HepG2 (cell line): ENCODE measurements around the gene ITK. TPM values are rescaled to one million over a fixed set of nuclear protein-coding genes. Genes with fewer than 3 reads are reported as not detected.
A peak's percentile ranks its signal among the peaks of the same experiment; 100 is the strongest.

Experiments used
- CBX1 ChIP-seq: IDR thresholded peaks from one replicate; pipeline ENCODE4 v1.6.1; 2016; ENCODE audit warnings: antibody characterized with exemption, low read depth
- HNRNPL ChIP-seq: fragments of 200-400 bp; formaldehyde crosslinking; IDR thresholded peaks from 2 replicates; pipeline ENCODE4 v1.6.1; 2017; ENCODE audit warnings: mild to moderate bottlenecking, low read depth, low read length
- KAT7 ChIP-seq: IDR thresholded peaks from 2 replicates; pipeline ENCODE4 v1.6.1; 2018; ENCODE audit warnings: borderline replicate concordance, missing compliant biosample characterization
- KLF6 ChIP-seq: IDR thresholded peaks from 2 replicates; pipeline ENCODE4 v1.8.0; 2016; ENCODE audit warnings: missing biosample characterization, missing genetic modification reagents
- MATR3 ChIP-seq: sonication (generic); formaldehyde crosslinking; IDR thresholded peaks from 2 replicates; pipeline ENCODE4 v1.4.0; 2020; ENCODE audit warnings: missing genetic modification reagents
- NR2C2 ChIP-seq: sonication (generic); formaldehyde crosslinking; IDR thresholded peaks from 2 replicates; pipeline ENCODE4 v1.4.0; 2020; ENCODE audit warnings: missing genetic modification reagents, mild to moderate bottlenecking, moderate library complexity, borderline replicate concordance
- SALL1 ChIP-seq: sonication (generic); formaldehyde crosslinking; IDR thresholded peaks from 2 replicates; pipeline ENCODE4 v1.8.0; 2022; ENCODE audit warnings: mild to moderate bottlenecking, missing genetic modification reagents
- SIN3B ChIP-seq: fragments of 150-350 bp; IDR thresholded peaks from 2 replicates; pipeline ENCODE4 v1.6.1; 2014; ENCODE audit warnings: low read length
- SMAD9 ChIP-seq: sonication (generic); formaldehyde crosslinking; IDR thresholded peaks from 2 replicates; pipeline ENCODE4 v1.5.1; 2020; ENCODE audit warnings: mild to moderate bottlenecking, missing genetic modification reagents
- SOX13 ChIP-seq, 3 experiments: fragments of 450-650 bp in 1 of 3; sonication (generic) in 1 of 3; formaldehyde crosslinking in 1 of 3; IDR thresholded peaks in 2 of 3; conservative IDR thresholded peaks in 1 of 3; 2 replicates each; pipeline versions ENCODE4 v1.5.0 to v1.6.1; 2016 to 2020; ENCODE audit warnings: antibody characterized with exemption in 1 of 3, mild to moderate bottlenecking in 1 of 3, missing compliant biosample characterization in 1 of 3, missing genetic modification reagents in 1 of 3, moderate library complexity in 1 of 3
- ZNF292 ChIP-seq: sonication (generic); formaldehyde crosslinking; IDR thresholded peaks from 2 replicates; pipeline ENCODE4 v1.8.1; 2022; ENCODE audit warnings: mild to moderate bottlenecking, low read depth, missing genetic modification reagents, borderline replicate concordance
- ZNF441 ChIP-seq: sonication (generic); formaldehyde crosslinking; IDR thresholded peaks from 2 replicates; pipeline ENCODE4 v1.7.0; 2021; ENCODE audit warnings: missing genetic modification reagents, borderline replicate concordance
- ZNF501 ChIP-seq: sonication (generic); formaldehyde crosslinking; IDR thresholded peaks from 2 replicates; pipeline ENCODE4 v1.5.1; 2020; ENCODE audit warnings: mild to moderate bottlenecking, moderate library complexity, missing genetic modification reagents
- polyA plus RNA-seq, 8 experiments: library from polyadenylated mRNA; depleted of rRNA in 3 of 8; stranded (reverse) in 7 of 8; unstranded in 1 of 8; fragments of >200 nt; fragmentation: Illumina TruSeq in 4 of 8; extraction: Trizol in 4 of 8; gene quantifications; 2 replicates each; pipeline versions ENCODE4 v1.2.1 to v1.2.3, GENCODE V29; 2011 to 2016; ENCODE audit warnings: low read depth in 4 of 8, missing spikeins in 1 of 8, mixed read lengths in 1 of 8; ENCODE audit not compliant: insufficient read depth in 1 of 8
- total RNA-seq, 5 experiments: library from RNA; depleted of rRNA; stranded (reverse); fragments of >200 nt; fragmentation: Illumina TruSeq; extraction: Trizol; gene quantifications; 2 replicates each; pipeline ENCODE4 v1.2.3, GENCODE V29; 2016; ENCODE audit warnings: low read depth in 1 of 5
- TF ChIP-seq, protein P1 (sequence below): sonication (generic); formaldehyde crosslinking; conservative IDR thresholded peaks from 2 replicates; pipeline ENCODE4 v1.8.0; 2022; ENCODE audit warnings: low read depth, missing genetic modification reagents
- TF ChIP-seq, protein P2 (sequence below): sonication (generic); formaldehyde crosslinking; IDR thresholded peaks from 2 replicates; pipeline ENCODE4 v1.4.0; 2020; ENCODE audit warnings: mild to moderate bottlenecking, missing genetic modification reagents
- TF ChIP-seq, protein P3 (sequence below): sonication (generic); formaldehyde crosslinking; IDR thresholded peaks from 2 replicates; pipeline ENCODE4 v1.8.1; 2023; ENCODE audit warnings: mild to moderate bottlenecking, moderate library complexity, missing genetic modification reagents
- TF ChIP-seq, protein P4 (sequence below): sonication (generic); formaldehyde crosslinking; IDR thresholded peaks from 2 replicates; pipeline ENCODE4 v1.4.0; 2020; ENCODE audit warnings: missing genetic modification reagents
- TF ChIP-seq, protein P5 (sequence below): sonication (generic); formaldehyde crosslinking; IDR thresholded peaks from 2 replicates; pipeline ENCODE4 v1.8.1; 2022; ENCODE audit warnings: low read depth, mild to moderate bottlenecking, missing genetic modification reagents

Gene ITK
- total and polyA plus RNA-seq, 2 of the 13 experiments (the other 11 are each of a cell fraction or from before 2014, with no cell fraction given): 0.01 TPM; not detected in 1

DNA sequence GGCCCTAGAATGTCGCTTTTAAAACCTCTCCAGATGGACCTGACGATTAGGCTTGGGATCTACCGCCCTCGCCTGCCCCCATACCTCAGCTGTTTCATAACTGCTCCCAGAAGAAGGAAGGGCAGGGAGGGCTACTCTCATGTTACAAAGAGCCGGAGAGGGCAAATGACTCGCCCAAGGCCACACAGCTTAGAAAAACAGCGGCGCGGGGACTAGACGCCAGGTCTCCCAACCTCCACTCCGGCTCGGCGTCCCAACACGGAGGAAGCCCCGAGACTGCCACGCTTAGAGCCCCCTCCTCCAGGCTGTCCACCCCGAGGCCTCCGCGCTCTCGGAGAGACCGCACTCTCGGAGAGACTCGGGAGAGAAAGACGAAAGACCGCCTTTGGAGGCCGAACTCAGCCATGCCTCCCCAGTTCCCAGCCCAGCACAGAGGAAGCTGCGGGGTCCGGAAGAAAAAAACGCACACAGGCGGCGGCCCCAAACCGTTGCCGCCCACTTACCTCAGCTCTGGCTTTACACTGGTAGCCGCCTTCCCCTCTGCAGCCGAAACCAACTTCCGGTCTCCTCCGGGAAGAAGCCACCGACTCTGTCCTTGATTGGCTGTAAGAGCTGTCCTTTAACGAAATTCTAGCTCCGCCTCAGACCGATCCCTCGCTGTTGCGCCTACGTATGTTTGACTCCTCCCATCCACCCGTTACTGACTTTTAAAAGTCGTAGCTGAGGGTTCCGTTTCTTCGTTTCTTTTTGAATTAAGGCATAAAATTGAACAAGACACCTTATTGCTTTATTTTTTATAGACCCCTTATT lies 38.1 kb upstream of the ITK start, which contains the start of gene MED7 (continued):
- TF ChIP-seq, protein P1, sequence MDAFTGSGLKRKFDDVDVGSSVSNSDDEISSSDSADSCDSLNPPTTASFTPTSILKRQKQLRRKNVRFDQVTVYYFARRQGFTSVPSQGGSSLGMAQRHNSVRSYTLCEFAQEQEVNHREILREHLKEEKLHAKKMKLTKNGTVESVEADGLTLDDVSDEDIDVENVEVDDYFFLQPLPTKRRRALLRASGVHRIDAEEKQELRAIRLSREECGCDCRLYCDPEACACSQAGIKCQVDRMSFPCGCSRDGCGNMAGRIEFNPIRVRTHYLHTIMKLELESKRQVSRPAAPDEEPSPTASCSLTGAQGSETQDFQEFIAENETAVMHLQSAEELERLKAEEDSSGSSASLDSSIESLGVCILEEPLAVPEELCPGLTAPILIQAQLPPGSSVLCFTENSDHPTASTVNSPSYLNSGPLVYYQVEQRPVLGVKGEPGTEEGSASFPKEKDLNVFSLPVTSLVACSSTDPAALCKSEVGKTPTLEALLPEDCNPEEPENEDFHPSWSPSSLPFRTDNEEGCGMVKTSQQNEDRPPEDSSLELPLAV (CRISPR knock-in tag): no peak
- TF ChIP-seq MATR3 (CRISPR knock-in tag): no peak
- TF ChIP-seq KAT7 (CRISPR knock-in tag): peak; percentile 74; the same call in 1 of the 2 replicates
- peak; percentile 63 for TF ChIP-seq CBX1
- peak; percentile 31; the same call in 1 of the 2 replicates for TF ChIP-seq SALL1 (CRISPR knock-in tag)
- TF ChIP-seq, protein P2, sequence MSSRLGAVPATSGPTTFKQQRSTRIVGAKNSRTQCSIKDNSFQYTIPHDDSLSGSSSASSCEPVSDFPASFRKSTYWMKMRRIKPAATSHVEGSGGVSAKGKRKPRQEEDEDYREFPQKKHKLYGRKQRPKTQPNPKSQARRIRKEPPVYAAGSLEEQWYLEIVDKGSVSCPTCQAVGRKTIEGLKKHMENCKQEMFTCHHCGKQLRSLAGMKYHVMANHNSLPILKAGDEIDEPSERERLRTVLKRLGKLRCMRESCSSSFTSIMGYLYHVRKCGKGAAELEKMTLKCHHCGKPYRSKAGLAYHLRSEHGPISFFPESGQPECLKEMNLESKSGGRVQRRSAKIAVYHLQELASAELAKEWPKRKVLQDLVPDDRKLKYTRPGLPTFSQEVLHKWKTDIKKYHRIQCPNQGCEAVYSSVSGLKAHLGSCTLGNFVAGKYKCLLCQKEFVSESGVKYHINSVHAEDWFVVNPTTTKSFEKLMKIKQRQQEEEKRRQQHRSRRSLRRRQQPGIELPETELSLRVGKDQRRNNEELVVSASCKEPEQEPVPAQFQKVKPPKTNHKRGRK (CRISPR knock-in tag): no peak
- TF ChIP-seq HNRNPL: 0 out of 2 replicates have a peak, but pooled peaks have one; percentile 34
- TF ChIP-seq SOX13 (IDR thresholded peaks at IDR 0.05): no peak
- TF ChIP-seq SOX13 (CRISPR knock-in tag; conservative IDR thresholded peaks at IDR 0.05 in 1 of 2, IDR thresholded peaks at IDR 0.05 in 1 of 2): 0 out of 4 replicates have a peak, but pooled peaks of 1 of the 2 experiments have one; percentile 4
- 0 out of 2 replicates have a peak, but pooled peaks have one; percentile 87 for TF ChIP-seq SMAD9
- TF ChIP-seq ZNF501 (CRISPR knock-in tag): peak; percentile 87
- no peak for TF ChIP-seq SIN3B
- TF ChIP-seq ZNF292 (CRISPR knock-in tag): peak; percentile 40; the same call in 1 of the 2 replicates
- TF ChIP-seq, protein P3, sequence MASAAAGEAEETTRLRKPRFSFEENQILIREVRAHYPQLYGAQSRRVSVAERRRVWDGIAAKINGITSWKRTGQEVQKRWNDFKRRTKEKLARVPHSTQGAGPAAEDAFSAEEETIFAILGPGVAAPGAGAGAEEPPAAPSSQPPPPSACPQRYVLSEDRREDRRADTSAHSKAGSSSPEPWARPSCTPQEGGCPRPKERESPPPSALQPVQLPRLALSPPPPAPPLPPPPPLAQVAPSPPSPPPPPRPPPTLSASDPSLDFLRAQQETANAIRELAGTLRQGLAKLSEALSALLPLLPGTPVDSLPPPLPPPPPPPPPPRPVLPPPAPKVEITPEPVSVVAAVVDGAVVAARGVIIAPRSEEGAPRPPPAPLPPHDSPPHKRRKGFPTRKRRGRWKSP (CRISPR knock-in tag): peak; percentile 21; the same call in 1 of the 2 replicates
- no peak for TF ChIP-seq ZNF441 (CRISPR knock-in tag)
- 0 out of 2 replicates have a peak, but pooled peaks have one; percentile 21 for TF ChIP-seq KLF6 (CRISPR knock-in tag)
- TF ChIP-seq NR2C2 (CRISPR knock-in tag): peak; percentile 37; the same call in 1 of the 2 replicates
- TF ChIP-seq, protein P4, sequence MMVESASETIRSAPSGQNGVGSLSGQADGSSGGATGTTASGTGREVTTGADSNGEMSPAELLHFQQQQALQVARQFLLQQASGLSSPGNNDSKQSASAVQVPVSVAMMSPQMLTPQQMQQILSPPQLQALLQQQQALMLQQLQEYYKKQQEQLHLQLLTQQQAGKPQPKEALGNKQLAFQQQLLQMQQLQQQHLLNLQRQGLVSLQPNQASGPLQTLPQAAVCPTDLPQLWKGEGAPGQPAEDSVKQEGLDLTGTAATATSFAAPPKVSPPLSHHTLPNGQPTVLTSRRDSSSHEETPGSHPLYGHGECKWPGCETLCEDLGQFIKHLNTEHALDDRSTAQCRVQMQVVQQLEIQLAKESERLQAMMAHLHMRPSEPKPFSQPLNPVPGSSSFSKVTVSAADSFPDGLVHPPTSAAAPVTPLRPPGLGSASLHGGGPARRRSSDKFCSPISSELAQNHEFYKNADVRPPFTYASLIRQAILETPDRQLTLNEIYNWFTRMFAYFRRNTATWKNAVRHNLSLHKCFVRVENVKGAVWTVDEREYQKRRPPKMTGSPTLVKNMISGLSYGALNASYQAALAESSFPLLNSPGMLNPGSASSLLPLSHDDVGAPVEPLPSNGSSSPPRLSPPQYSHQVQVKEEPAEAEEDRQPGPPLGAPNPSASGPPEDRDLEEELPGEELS (CRISPR knock-in tag): 0 out of 2 replicates have a peak, but pooled peaks have one; percentile 4
- TF ChIP-seq, protein P5, sequence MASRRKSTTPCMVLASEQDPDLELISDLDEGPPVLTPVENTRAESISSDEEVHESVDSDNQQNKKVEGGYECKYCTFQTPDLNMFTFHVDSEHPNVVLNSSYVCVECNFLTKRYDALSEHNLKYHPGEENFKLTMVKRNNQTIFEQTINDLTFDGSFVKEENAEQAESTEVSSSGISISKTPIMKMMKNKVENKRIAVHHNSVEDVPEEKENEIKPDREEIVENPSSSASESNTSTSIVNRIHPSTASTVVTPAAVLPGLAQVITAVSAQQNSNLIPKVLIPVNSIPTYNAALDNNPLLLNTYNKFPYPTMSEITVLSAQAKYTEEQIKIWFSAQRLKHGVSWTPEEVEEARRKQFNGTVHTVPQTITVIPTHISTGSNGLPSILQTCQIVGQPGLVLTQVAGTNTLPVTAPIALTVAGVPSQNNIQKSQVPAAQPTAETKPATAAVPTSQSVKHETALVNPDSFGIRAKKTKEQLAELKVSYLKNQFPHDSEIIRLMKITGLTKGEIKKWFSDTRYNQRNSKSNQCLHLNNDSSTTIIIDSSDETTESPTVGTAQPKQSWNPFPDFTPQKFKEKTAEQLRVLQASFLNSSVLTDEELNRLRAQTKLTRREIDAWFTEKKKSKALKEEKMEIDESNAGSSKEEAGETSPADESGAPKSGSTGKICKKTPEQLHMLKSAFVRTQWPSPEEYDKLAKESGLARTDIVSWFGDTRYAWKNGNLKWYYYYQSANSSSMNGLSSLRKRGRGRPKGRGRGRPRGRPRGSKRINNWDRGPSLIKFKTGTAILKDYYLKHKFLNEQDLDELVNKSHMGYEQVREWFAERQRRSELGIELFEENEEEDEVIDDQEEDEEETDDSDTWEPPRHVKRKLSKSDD (CRISPR knock-in tag): no peak
